ENCODE results near the gene ZNF862.
A peak's percentile ranks its signal among the peaks of the same experiment; 100 is the strongest.
"Not testable (repeated sequence)": the region's sequence is repeated elsewhere in the genome, so short reads cannot be mapped to it uniquely, and the experiment has no call there.

Gene ZNF862

DNA sequence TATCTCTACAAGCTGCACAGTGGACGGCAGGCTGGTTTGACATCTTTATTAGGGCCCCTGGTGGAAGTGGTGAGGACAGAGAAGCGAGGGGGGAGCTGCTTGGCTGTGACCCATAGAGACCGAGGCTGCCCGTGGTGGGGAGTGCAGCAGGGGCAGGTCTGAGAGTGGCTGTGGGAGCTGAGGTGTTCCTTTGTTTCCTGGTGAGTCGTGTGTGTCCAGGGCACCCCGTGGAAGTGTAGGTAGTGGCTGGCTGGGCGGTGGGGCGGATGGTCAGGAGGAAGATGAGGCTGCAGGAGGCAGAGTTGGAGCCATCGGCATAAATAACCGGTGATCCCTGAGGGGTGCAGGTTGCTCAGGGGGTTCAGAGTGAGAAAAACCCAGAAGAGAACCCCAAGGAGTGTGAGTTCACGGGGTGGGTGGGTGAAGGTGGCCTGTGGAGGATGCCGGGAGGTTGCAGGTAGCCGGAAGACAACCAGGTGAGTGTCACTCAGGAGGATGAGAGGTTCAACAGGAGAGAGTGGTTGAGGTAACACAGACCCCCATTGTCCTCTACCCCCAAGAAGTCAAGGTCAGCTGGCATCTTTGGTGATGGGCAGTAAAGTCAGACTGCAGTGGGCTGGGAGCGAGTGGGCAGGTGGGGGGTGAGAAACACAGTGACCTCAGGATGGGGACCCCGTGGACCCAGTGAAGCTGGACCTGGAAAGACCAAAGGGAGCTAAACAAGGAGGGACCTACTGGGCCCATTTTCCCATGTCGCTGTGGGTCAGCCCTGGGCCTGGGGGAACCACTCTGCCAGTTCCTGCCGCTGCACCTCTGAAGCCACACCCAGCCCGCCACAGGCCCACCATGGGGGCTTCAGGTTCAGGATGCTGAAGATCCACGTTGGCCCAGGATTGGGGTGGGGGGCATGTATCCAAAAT, 43.4 kb downstream of the ZNF862 start:
- DNase-seq (ENCODE audit: low spot score): no peak

- DNase-seq (ENCODE audit: low spot score): no peak
These were observed 44.3 kb downstream of the ZNF862 start for GRCh38 chr7:149882248-149883047.

GRCh38 chr7:149883048-149883438, 44.9 kb downstream of the ZNF862 start:
- DNase-seq (ENCODE audit: low spot score): no peak

- peak; percentile 49 for DNase-seq (ENCODE audit: low spot score)
These were observed 45.3 kb downstream of the ZNF862 start for GRCh38 chr7:149883452-149883861.

- DNase-seq (ENCODE audit: low spot score): no peak
These were observed 45.8 kb downstream of the ZNF862 start for GRCh38 chr7:149884016-149884415.

DNA sequence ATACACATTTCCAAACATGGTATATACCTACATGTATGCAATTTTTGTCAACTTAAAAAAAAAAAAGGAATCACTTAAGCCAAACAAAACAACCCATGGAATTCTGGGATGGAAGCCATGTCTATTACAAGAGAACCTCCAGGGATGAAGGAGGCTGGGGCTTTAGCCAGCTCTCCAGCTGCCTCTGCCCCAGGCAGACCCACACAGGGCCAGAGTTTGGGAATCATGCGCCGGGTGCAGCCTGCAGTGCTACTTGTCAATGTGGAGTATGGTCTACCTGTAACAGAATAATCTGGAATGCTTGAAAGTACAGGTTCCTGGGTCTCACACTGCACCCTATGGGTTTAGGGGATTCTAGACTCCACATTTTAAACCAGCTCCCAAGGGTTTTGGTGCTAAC, 46.4 kb downstream of the ZNF862 start:
- no peak for DNase-seq (ENCODE audit: low spot score)

DNA sequence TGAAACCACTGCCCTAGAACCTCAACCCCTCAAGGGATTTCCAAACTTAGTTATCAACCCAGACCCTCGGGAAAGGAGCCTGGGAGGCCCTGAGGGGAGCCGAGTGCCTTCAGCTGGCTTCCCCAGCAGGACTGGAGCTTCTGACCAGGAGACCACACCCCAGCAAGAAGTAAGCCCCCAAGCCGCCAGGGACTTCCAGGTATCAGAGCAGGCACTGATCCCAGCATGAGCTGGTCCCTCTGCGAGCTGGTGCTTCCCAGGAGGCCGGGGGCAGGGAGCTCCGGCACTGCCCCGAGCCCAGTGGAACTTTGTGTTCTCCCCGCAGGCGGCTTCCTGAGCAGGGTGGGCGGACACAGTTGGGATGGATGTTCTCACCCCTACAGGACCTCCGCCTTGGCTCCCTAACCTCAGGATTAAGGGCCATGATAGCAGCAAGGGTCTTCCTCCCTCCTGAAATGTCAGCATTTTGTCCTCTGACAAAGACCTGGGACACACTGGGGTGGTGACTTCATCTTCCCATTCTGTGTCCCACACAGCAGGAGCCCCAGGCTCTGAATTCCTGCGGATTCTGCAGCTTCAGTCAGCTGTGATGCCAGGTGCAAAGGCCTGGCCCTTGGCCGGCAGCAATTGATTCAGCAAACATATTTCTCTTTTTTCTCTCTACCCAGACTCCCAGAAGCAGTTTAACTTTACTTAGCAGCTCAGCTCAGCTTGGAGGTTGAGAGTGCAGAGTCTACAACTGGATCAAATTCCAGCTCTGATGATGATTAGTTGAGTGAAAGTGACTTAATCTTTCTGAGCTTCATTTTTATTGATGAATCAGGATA, 47.2 kb downstream of the ZNF862 start:
- DNase-seq (ENCODE audit: low spot score): no peak

- DNase-seq (ENCODE audit: low spot score): no peak
These were observed 47.8 kb downstream of the ZNF862 start for GRCh38 chr7:149886018-149886415.

DNA sequence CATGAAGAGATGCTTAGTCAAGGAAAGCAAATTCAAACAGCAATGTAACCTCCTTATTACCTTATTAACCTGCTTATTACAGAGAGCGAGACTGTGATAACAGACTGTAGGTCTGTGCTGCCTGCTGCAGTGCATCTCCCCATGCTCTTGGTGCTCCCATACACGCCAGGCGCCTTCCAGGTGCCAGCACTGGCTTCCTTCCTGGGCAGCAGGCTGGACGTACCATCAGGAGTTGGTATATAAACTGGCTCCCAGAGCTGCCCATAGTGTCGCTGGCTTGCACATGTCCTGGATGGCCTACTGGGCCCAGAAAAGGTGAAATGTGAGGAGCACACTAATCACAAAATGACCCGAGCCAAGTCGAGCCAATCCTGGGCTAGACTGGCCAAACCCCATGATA, 49.1 kb downstream of the ZNF862 start:
- DNase-seq (ENCODE audit: low spot score): no peak

DNA sequence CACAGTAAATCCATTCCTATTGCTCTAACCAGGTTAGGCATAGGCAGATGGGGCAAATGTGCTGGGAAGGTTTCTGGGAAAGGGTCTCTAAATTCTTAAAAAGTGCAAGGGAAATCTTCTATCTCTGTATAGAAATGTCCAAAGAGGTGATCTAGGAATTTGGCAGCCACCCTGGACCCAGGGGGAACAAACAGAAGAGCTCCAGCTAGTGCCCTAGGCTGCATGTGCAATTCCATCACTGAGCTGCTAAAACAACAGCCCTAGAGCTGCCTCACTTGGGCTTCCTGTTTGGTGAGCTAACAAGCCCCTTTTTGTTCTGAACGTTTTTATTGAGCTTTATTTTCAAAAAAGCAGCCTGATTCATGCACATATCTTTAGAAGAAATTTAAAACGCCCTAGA, 52.5 kb downstream of the ZNF862 start:
- DNase-seq (ENCODE audit: low spot score): not testable (repeated sequence)

DNA sequence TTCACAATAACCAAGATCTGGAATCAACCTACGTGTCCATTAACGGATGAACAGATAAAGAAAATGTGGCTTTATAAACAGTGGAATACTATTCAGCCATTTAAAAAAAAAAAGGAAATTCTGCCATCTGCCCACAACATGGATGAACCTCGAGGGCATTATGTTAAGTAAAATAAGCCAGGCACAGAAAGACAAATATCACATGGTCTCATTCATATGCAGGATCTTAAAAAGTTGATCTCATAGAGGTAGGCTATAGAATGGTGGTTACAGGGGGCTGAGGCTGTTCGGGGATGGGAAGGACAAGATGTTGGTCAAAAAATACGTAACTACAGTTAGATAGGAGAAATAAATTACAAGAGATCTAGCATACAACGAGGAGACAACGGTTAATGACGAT, 56.8 kb downstream of the ZNF862 start:
- not testable (repeated sequence) for DNase-seq (ENCODE audit: low spot score)

- not testable (repeated sequence) for DNase-seq (ENCODE audit: low spot score)
These were observed 69.7 kb downstream of the ZNF862 start for GRCh38 chr7:149907776-149908376.

DNA sequence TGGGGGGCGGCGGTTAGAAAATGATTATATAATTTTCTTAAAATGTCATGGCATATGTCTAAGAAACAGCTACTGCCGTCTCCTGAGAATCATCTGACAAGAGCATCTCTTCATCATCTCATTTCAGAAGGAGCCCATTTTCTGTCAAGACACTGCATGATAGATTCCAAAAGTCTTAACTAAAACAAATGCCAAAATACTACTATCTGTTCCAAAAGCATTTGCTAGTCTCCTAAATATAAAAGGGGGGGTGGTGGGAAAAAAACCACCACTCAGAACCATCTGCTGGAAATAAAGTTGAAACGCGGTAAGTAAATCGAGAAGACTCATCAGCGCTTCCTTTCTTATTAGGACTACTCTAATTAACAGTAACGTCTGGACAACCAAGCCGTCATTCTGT, 72.0 kb downstream of the ZNF862 start:
- DNase-seq (ENCODE audit: low spot score): not testable (repeated sequence)

DNA sequence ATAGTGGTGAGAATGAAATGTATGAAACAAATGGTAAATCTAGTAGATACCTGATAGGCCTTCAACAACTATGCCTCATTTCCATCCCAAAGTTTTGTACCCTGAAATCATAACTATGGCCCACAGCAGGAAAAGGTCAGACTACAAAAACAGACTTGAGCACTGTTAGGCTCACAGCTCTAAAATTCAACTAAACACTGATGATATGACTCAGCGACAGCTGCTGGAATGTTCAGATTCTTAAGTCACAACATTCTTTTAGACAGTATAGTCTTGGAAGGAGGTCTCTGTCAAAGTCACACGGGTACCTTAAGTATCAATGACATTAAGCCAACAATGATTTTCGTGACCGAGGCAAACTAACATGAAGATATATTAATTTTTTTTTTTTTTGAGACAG, 74.0 kb downstream of the ZNF862 start:
- not testable (repeated sequence) for DNase-seq (ENCODE audit: low spot score)
